ENCODE measurements around the gene SETD1A.

- TF ChIP-seq, protein P1, sequence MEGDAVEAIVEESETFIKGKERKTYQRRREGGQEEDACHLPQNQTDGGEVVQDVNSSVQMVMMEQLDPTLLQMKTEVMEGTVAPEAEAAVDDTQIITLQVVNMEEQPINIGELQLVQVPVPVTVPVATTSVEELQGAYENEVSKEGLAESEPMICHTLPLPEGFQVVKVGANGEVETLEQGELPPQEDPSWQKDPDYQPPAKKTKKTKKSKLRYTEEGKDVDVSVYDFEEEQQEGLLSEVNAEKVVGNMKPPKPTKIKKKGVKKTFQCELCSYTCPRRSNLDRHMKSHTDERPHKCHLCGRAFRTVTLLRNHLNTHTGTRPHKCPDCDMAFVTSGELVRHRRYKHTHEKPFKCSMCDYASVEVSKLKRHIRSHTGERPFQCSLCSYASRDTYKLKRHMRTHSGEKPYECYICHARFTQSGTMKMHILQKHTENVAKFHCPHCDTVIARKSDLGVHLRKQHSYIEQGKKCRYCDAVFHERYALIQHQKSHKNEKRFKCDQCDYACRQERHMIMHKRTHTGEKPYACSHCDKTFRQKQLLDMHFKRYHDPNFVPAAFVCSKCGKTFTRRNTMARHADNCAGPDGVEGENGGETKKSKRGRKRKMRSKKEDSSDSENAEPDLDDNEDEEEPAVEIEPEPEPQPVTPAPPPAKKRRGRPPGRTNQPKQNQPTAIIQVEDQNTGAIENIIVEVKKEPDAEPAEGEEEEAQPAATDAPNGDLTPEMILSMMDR (conservative IDR thresholded peaks at IDR 0.05; ENCODE audit: low read depth, low read length) = no peak
- no peak for TF ChIP-seq CEBPB (IDR thresholded peaks at IDR 0.05; ENCODE audit: low read depth, low read length)
- no peak for TF ChIP-seq MAFK (IDR thresholded peaks at IDR 0.05; ENCODE audit: low read depth, low read length)
- TF ChIP-seq POLR2A (IDR thresholded peaks at IDR 0.05; ENCODE audit: low read depth, low read length) = no peak
Measured at GRCh38 chr16:30950516-30951065, 7.0 kb upstream of the SETD1A start.

All from IMR-90 (cell line).